Heart right ventricle (tissue), 16 donors: ENCODE results near the gene SMIM45.

Source experiments
- ATAC-seq, 8 donors: fragments of 200-7000 bp; cut with Tn5 transposase; one replicate each; pipeline ENCODE4 v1.9.1; 2020; ENCODE audit warnings: mild to moderate bottlenecking in 8 of 8, moderate library complexity in 8 of 8, moderate number of reproducible peaks in 1 of 8
- DNase-seq, 2 donors: peaks; one replicate each; pipeline ENCODE4 v3.0.0-alpha.2; 2020
- H3K27ac ChIP-seq, 10 donors: fragments of 200-600 bp; sonication (generic) in 2 of 10; one replicate each; pipeline versions ENCODE4 v1.5.0 to v1.8.0; 2020 to 2022; ENCODE audit warnings: mild to moderate bottlenecking in 3 of 10
- H3K27me3 ChIP-seq, 7 donors: fragments of 200-600 bp; one replicate each; pipeline ENCODE4 v1.8.0; 2021 to 2022; ENCODE audit warnings: mild to moderate bottlenecking in 2 of 7
- H3K36me3 ChIP-seq, 9 donors: fragments of 200-600 bp; sonication (generic) in 1 of 9; one replicate each; pipeline versions ENCODE4 v1.5.0 to v1.8.0; 2020 to 2022; ENCODE audit warnings: mild to moderate bottlenecking in 2 of 9
- H3K4me1 ChIP-seq, 9 donors: fragments of 200-600 bp; sonication (generic) in 1 of 9; one replicate each; pipeline versions ENCODE4 v1.5.0 to v1.8.0; 2020 to 2022; ENCODE audit warnings: mild to moderate bottlenecking in 4 of 9
- H3K4me3 ChIP-seq, 10 donors: fragments of 200-600 bp; sonication (generic) in 2 of 10; one replicate each; pipeline versions ENCODE4 v1.5.0 to v1.8.0; 2020 to 2022; ENCODE audit warnings: mild to moderate bottlenecking in 7 of 10, moderate library complexity in 2 of 10
- H3K9me3 ChIP-seq, 11 donors: fragments of 200-600 bp in 10 of 11; sonication (generic) in 2 of 11; one replicate each; pipeline versions ENCODE4 v1.5.0 to v1.8.0; 2013 to 2022; ENCODE audit warnings: mild to moderate bottlenecking in 2 of 11, control low read depth in 1 of 11, moderate library complexity in 1 of 11
- WGBS, 2 donors: extraction: QIAGEN DNeasy Blood & Tissue Kit; methylation state at CpG; one replicate each; pipeline ENCODE4 v1.1.7; 2013; ENCODE audit warnings: inconsistent platforms in 1 of 2; 5-methylcytosine and 5-hydroxymethylcytosine counted together
- intact Hi-C, 10 donors: fragments of 100-400 bp; cut with DNase I; formaldehyde crosslinking; loops; one replicate each; pipeline versions ENCODE4 v1.11.1 to v1.14.2; 2022
- TF ChIP-seq, protein P1 (sequence below), 9 donors: fragments of 200-600 bp; sonication (generic) in 2 of 9; IDR thresholded peaks; one replicate each; pipeline versions ENCODE4 v1.5.0 to v1.8.0; 2021 to 2022; ENCODE audit warnings: antibody characterized with exemption in 9 of 9, mild to moderate bottlenecking in 5 of 9, moderate library complexity in 1 of 9
- donor health status: Arrhythmogenic right ventricular cardiomyopathy.
- donor health status: ischemic (EF 13 %, LVEDD 7.1; RV severe dilation, severe dysfunction).
- donor health status: healthy with polysubstance abuse.
- donor health status: DM: no; HTN: yes; CAD: no.
- donor health status: DM: no; HTN: no; CAD: no.
- donor health status: ischemic (EF 25% LVEDD 6.9; RV normal size, moderate dysfunction).
- donor health status: ischemic (EF 25% LVEDD 5.7; RV mildly dilated, moderate dysfunction).
- donor health status: healthy.
- donor health status: DM: yes; HTN: yes; CAD: no.
- donor health status: Ischemic cardiomyopathy.
- donor health status: ischemic (EF 35%, LVEDD 5.7; RV mildly dilated, moderate dysfunction).
- donor health status: nonischemic (EF 11% LVEDD 7.7; RV severe dilation, severe dysfunction).
- donor health status: DM: yes; HTN: yes; CAD: no.
- donor health status: PGD.
- donor health status: ischemic (EF 29% LVEDD 5.4; RV normal size, mild dysfunction).
- donor health status: nonischemic (EF 23%, LVEDD 6.1; RV moderate dilation, normal function).

The SMIM45 gene

DNA sequence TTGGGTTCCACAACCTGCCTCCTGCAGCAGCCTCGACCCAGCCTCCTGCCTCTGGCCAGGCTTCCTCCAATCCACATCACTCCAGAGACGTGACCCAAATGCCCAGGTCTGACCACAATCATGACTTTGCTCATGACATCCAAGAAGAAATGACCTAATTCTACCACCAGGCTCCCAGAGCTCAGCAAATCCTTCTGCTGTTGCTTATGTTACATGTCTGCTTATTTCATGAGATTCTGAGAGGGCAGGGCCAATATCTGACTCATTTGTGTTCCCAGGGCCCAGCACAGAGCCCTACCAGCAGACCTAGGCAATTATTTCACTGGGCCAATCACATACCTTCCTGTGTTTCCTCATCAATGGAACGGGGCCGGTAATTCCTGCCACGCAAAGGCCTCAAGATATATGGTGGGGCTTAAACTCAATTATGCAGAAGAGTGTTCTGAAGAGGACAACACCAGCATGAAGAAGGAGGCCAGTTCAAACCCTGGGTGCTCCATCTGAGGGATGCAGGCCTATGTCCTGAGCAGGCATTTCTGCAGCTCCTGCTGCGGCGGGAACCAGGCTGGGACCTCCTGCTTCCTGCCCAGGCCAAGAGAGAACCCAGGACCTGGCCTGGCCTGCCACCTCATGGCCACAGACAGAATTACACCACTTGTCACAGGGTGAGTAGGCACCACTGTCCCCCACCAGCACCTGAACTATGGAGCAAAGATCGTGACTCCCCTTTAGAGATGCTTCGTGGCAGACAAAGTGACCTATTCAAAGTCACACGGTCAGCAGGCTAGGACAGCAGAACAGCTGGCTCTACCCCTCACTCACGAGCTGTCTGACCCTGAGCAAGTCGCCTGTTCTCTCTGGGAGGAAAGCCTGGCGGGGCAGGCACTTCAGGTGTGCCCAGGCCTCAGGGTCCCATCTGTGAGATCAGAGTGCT is 10.9 kb upstream of the SMIM45 start:
- no peak overlapping the region for H3K4me3 ChIP-seq
- peaks cover 0 to 12% (median 0%) of the 10 kb centered on the region in 9 donors for H3K36me3 ChIP-seq
- no peaks in the 10 kb centered on the region for H3K27me3 ChIP-seq
- ATAC-seq (peak; percentile 85 to 94 (median 88)), DNase-seq (peak; percentile 82 to 84)
- intact Hi-C loops, result loop anchor here (1.0 to 5.0 kb wide), 13 partner anchors 116 to 275 kb away; partner anchors contain the start of gene MEI1 (in 2 of the 10)
- peak overlapping the region in 2 of 10 donors; percentile 5 to 85 for H3K27ac ChIP-seq
- H3K9me3 ChIP-seq, result no peaks in the 10 kb centered on the region
- H3K4me1 ChIP-seq, result peaks cover 0 to 34% (median 10%) of the 10 kb centered on the region in 9 donors
- 48 to 55% methylated on average over 13 of the region's 13 CpGs for WGBS, 2 donors
- TF ChIP-seq, protein P1, sequence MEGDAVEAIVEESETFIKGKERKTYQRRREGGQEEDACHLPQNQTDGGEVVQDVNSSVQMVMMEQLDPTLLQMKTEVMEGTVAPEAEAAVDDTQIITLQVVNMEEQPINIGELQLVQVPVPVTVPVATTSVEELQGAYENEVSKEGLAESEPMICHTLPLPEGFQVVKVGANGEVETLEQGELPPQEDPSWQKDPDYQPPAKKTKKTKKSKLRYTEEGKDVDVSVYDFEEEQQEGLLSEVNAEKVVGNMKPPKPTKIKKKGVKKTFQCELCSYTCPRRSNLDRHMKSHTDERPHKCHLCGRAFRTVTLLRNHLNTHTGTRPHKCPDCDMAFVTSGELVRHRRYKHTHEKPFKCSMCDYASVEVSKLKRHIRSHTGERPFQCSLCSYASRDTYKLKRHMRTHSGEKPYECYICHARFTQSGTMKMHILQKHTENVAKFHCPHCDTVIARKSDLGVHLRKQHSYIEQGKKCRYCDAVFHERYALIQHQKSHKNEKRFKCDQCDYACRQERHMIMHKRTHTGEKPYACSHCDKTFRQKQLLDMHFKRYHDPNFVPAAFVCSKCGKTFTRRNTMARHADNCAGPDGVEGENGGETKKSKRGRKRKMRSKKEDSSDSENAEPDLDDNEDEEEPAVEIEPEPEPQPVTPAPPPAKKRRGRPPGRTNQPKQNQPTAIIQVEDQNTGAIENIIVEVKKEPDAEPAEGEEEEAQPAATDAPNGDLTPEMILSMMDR (IDR thresholded peaks at IDR 0.05), result peak; percentile 80 to 98 (median 92)

DNA sequence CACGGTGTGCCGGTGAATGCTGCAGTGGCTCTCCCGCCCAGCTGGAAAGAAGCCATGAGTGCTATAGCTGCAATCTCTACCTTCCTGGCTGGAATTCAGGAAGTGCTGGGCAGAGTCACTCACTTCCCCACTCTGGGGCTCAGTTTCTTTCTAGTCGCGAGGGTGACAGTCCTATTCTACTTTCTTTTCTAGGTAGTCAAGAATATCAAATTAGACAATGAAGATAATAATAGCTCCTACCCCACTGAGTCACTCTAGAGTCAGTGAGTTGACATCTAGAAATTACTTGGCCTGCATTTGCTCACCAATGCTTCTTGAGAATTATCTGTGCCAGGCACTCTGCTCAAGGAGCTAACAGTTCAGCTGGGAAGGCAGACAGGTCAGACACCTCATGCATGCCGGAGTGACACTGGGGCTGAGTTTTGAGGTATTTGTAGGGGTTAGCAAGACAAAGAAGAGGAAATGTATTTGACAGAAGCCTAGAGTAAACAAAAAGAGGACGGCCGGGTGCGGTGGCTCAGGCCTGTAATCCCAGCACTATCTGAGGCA is 8.2 kb upstream of the SMIM45 start:
- no peaks in the 10 kb centered on the region for H3K27me3 ChIP-seq
- no peak overlapping the region for H3K4me3 ChIP-seq
- DNase-seq, result no peak
- no peak for ATAC-seq
- H3K9me3 ChIP-seq, result no peaks in the 10 kb centered on the region
- TF ChIP-seq, protein P1 (IDR thresholded peaks at IDR 0.05), result no peak
- no peak overlapping the region for H3K27ac ChIP-seq
- WGBS, 2 donors, result 58 to 63% methylated on average over 9 of the region's 9 CpGs
- H3K4me1 ChIP-seq, result peaks cover 0 to 46% (median 14%) of the 10 kb centered on the region in 9 donors
- intact Hi-C loops, result loop anchor here in 7 of 10 donors (2.0 to 5.0 kb wide), 5 partner anchors 119 to 246 kb away; partner anchors contain the start of gene MEI1 (in 2 of the 7)
- H3K36me3 ChIP-seq, result peaks cover 0 to 8% (median 0%) of the 10 kb centered on the region in 9 donors

DNA sequence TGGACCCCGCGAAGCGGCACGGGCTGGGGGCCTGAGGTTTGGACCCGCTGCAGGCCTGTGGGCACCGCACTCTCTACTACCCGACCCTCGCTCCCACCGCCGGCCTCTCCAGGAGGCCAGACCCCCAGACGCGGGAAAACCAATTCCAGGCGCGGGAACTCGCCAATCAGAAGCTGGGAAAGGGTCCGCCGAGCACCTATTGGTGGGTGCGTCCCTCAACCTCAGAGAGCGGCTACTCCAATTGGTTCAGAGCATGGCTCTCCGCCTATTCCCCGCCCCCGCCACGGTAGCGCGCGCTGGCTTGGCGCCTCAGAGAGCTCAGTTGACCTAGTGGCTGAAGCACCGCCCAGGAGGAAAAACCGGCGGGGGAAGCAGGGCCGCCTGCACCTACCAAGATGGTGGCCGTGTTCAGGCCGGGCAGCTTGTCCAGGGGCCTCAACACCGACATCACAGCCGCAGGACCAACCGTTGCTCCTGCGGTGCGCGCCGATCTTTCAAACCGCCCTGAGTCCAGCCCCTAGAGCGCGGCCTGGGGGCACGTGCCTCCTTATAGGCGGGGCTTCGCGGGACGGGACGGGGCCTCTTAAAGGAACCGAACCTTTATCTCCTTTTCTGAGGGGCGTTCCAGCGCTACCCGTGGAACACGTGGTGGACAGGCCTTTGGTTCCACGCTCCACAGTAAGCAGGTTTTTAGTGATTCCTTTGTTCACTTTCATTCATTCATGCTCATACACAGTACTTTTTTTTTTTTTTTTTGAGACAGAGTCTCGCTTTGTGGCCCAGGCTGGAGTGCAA is 5.1 kb upstream of the SMIM45 start, which contains the start of gene CENPM:
Gene CENPM, minus strand, starts transcription at position 524 of the 795 bp plus-strand sequence. Its CDS starts 76 bp downstream, at position 448.
- H3K27ac ChIP-seq, result peak within 1 kb of the TSS in 4 of 10 donors; percentile 7 to 71 (median 34)
- TF ChIP-seq, protein P1 (IDR thresholded peaks at IDR 0.05), result peak in 1 of 9 donors; percentile 3
- peak; percentile 96 to 99 (median 98) for ATAC-seq
- H3K4me3 ChIP-seq, result peak within 1 kb of the TSS; percentile 39 to 87 (median 65)
- H3K4me1 ChIP-seq, result peaks cover 0 to 24% (median 13%) of the 10 kb centered on the region in 9 donors
- H3K36me3 ChIP-seq, result no peaks in the 10 kb centered on the region
- intact Hi-C loops, result no loop called here
- H3K27me3 ChIP-seq, result peaks cover 0 to 8% (median 0%) of the 10 kb centered on the region in 7 donors
- DNase-seq, result peak; percentile 89 to 93
- WGBS, 2 donors, result 1 to 2% methylated on average over 54 to 56 of the region's 56 CpGs
- no peaks in the 10 kb centered on the region for H3K9me3 ChIP-seq
